Tibial artery (tissue), 4 donors: ENCODE measurements around the gene TBCD.

Source experiments
- DNase-seq, 2 donors: peaks; one replicate each; pipeline ENCODE4 v3.0.0-alpha.2; 2019
- H3K27ac ChIP-seq, 2 donors: fragments of 200-600 bp; sonication (generic) in 1 of 2; 1 replicate in 1 of 2; 2 replicates in 1 of 2; pipeline ENCODE4 v1.5.1; 2018 to 2019; ENCODE audit warnings: mild to moderate bottlenecking in 1 of 2
- H3K27me3 ChIP-seq, 2 donors: fragments of 200-600 bp; sonication (generic) in 1 of 2; one replicate each; pipeline versions ENCODE4 v1.5.1 to v1.6.0; 2016 to 2019
- H3K36me3 ChIP-seq, 3 donors: fragments of 200-600 bp; sonication (generic) in 2 of 3; one replicate each; pipeline ENCODE4 v1.5.1; 2016 to 2019; ENCODE audit warnings: mild to moderate bottlenecking in 2 of 3
- H3K4me1 ChIP-seq, 4 donors: fragments of 200-600 bp; sonication (generic) in 2 of 4; 1 replicate in 3 of 4; 2 replicates in 1 of 4; pipeline ENCODE4 v1.5.1; 2016 to 2019
- H3K4me3 ChIP-seq, 2 donors: fragments of 200-600 bp; sonication (generic) in 1 of 2; 1 replicate in 1 of 2; 2 replicates in 1 of 2; pipeline ENCODE4 v1.5.1; 2018 to 2019; ENCODE audit warnings: mild to moderate bottlenecking in 2 of 2
- H3K9me3 ChIP-seq, 3 donors: fragments of 200-600 bp; sonication (generic) in 1 of 3; one replicate each; pipeline ENCODE4 v1.5.1; 2016 to 2019
- CTCF ChIP-seq, 2 experiments: fragments of 200-600 bp in 1 of 2; fragments of 450-650 bp in 1 of 2; IDR thresholded peaks; one replicate each; pipeline ENCODE4 v1.5.1; 2017 to 2019; ENCODE audit warnings: antibody characterized with exemption in 2 of 2, mild to moderate bottlenecking in 1 of 2, moderate library complexity in 1 of 2
- intact Hi-C: fragments of 100-400 bp; cut with DNase I; formaldehyde crosslinking; loops from one replicate; pipeline ENCODE4 v1.15.0; 2023; ENCODE audit warnings: low total_unique reads

TBCD gene

GRCh38 chr17:82808921-82809905 is 57.3 kb downstream of the TBCD start:
- Histone ChIP-seq H3K36me3 (peaks cover 0 to 68% (median 52%) of the 10 kb centered on the region in 3 donors), H3K4me1 (peaks cover 0 to 12% (median 8%) of the 10 kb centered on the region in 4 donors), H3K4me3 (no peak overlapping the region), H3K27me3 (no peaks in the 10 kb centered on the region), H3K9me3 (no peaks in the 10 kb centered on the region), H3K27ac (no peak overlapping the region)
- no peak for TF ChIP-seq CTCF (IDR thresholded peaks at IDR 0.05)
- intact Hi-C loops: no loop called here
- DNase-seq: no peak

- Histone ChIP-seq H3K4me3 (no peak overlapping the region), H3K27ac (no peak overlapping the region), H3K4me1 (peaks cover 0 to 9% (median 4%) of the 10 kb centered on the region in 4 donors), H3K9me3 (no peaks in the 10 kb centered on the region), H3K36me3 (peaks cover 0 to 78% (median 64%) of the 10 kb centered on the region in 3 donors), H3K27me3 (no peaks in the 10 kb centered on the region)
- no peak for TF ChIP-seq CTCF (IDR thresholded peaks at IDR 0.05)
- intact Hi-C loops: no loop called here
- DNase-seq: no peak
Measured at GRCh38 chr17:82810644-82811430, 59.0 kb downstream of the TBCD start.

GRCh38 chr17:82812058-82812457 is 60.2 kb downstream of the TBCD start:
- intact Hi-C loops: no loop called here
- Histone ChIP-seq H3K27me3 (no peaks in the 10 kb centered on the region), H3K36me3 (peaks cover 0 to 76% (median 64%) of the 10 kb centered on the region in 3 donors), H3K4me3 (no peak overlapping the region), H3K4me1 (peaks cover 0 to 9% (median 4%) of the 10 kb centered on the region in 4 donors), H3K9me3 (no peaks in the 10 kb centered on the region), H3K27ac (no peak overlapping the region)
- TF ChIP-seq CTCF (IDR thresholded peaks at IDR 0.05): no peak
- no peak for DNase-seq

GRCh38 chr17:82812601-82813000 is 60.7 kb downstream of the TBCD start:
- intact Hi-C loops: no loop called here

More at GRCh38 chr17:82812601-82813000, 60.7 kb downstream of the TBCD start:
- peaks cover 0 to 9% (median 4%) of the 10 kb centered on the region in 4 donors for H3K4me1 ChIP-seq
- no peak overlapping the region for H3K4me3 ChIP-seq
- peaks cover 0 to 76% (median 64%) of the 10 kb centered on the region in 3 donors for H3K36me3 ChIP-seq
- no peaks in the 10 kb centered on the region for H3K27me3 ChIP-seq
- no peak for TF ChIP-seq CTCF (IDR thresholded peaks at IDR 0.05)
- no peaks in the 10 kb centered on the region for H3K9me3 ChIP-seq
- no peak overlapping the region for H3K27ac ChIP-seq
- no peak for DNase-seq
